Peyer's patch (tissue), 4 donors: ENCODE data around the gene C3orf70.

Source experiments
- POLR2A ChIP-seq, 2 donors: fragments of 450-650 bp; IDR thresholded peaks; one replicate each; pipeline ENCODE4 v1.5.1; 2017; ENCODE audit warnings: antibody characterized with exemption in 2 of 2, mild to moderate bottlenecking in 2 of 2, moderate library complexity in 2 of 2
- TF ChIP-seq, protein P1 (sequence below), 6 experiments: fragments of 450-650 bp in 4 of 6; fragments of 200-600 bp in 2 of 6; sonication (generic) in 1 of 6; IDR thresholded peaks; one replicate each; pipeline ENCODE4 v1.5.1; 2017 to 2019; ENCODE audit warnings: antibody characterized with exemption in 6 of 6, mild to moderate bottlenecking in 3 of 6, moderate library complexity in 1 of 6

DNA sequence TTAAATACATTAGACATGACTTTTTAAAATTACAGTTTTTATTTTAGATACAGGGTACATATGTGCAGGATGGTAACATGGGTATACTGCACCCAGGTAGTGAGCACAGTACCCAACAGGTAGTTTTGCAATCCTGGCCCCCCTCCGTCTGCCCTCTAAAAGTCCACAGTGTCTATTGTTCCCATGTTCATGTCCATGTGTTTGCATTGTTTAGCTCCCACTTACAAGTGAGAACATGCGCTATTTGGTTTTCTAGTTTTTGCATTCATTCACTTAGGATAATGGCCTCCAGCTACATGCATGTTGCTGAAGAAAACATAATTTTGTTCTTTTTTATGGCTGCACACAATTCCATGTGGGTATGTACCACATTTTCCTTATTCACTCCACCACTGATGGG is 23.8 kb downstream of the C3orf70 start:
- TF ChIP-seq, protein P1, sequence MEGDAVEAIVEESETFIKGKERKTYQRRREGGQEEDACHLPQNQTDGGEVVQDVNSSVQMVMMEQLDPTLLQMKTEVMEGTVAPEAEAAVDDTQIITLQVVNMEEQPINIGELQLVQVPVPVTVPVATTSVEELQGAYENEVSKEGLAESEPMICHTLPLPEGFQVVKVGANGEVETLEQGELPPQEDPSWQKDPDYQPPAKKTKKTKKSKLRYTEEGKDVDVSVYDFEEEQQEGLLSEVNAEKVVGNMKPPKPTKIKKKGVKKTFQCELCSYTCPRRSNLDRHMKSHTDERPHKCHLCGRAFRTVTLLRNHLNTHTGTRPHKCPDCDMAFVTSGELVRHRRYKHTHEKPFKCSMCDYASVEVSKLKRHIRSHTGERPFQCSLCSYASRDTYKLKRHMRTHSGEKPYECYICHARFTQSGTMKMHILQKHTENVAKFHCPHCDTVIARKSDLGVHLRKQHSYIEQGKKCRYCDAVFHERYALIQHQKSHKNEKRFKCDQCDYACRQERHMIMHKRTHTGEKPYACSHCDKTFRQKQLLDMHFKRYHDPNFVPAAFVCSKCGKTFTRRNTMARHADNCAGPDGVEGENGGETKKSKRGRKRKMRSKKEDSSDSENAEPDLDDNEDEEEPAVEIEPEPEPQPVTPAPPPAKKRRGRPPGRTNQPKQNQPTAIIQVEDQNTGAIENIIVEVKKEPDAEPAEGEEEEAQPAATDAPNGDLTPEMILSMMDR (IDR thresholded peaks at IDR 0.05) = no peak
- TF ChIP-seq POLR2A (IDR thresholded peaks at IDR 0.05) = no peak
